Measurements from ENCODE around the gene SSMEM1.
"Not testable (repeated sequence)": the region's sequence is repeated elsewhere in the genome, so short reads cannot be mapped to it uniquely, and the experiment has no call there.

The SSMEM1 gene

GRCh38 chr7:130243486-130243885 lies 35.8 kb downstream of the SSMEM1 start:
- DNase-seq (ENCODE audit: low read depth in 1 of 2, low spot score in 1 of 2): not testable (repeated sequence)

DNA sequence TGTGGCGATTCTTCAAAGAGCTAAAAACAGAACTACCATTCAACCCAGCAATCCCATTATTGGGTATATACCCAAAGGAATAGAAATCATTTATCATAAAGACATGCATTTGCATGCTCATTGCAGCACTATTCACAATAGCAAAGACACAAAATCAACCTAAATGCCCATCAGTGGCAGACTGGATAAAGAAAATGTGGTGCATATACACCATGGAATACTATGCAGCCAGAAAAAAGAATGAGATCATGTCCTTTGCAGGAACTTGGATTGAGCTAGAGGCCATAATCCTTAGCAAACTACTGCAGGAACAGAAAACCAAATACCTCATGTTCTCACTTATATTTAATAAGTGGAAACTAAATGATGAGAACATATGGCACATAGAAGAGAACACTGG lies 38.8 kb downstream of the SSMEM1 start:
- DNase-seq (ENCODE audit: low read depth in 1 of 2, low spot score in 1 of 2): not testable (repeated sequence)

GRCh38 chr7:130248842-130249241 lies 41.2 kb downstream of the SSMEM1 start:
- not testable (repeated sequence) for DNase-seq (ENCODE audit: low read depth in 1 of 2, low spot score in 1 of 2)

DNA sequence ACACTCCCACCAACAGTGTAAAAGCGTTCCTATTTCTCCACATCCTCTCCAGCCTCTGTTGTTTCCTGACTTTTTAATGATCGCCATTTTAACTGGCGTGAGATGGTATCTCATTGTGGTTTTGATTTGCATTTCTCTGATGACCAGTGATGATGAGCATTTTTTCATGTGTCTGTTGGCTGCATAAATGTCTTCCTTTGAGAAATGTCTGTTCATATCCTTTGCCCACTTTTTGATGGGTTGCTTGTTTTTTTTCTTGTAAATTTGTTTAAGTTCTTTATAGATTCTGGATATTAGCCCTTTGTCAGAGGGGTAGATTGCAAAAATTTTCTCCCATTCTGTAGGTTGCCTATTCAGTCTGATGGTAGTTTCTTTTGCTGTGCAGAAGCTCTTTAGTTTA lies 42.0 kb downstream of the SSMEM1 start:
- not testable (repeated sequence) for DNase-seq (ENCODE audit: low read depth in 1 of 2, low spot score in 1 of 2)

GRCh38 chr7:130254555-130254954 lies 46.9 kb downstream of the SSMEM1 start:
- no peak for DNase-seq (ENCODE audit: low read depth in 1 of 2, low spot score in 1 of 2)

DNA sequence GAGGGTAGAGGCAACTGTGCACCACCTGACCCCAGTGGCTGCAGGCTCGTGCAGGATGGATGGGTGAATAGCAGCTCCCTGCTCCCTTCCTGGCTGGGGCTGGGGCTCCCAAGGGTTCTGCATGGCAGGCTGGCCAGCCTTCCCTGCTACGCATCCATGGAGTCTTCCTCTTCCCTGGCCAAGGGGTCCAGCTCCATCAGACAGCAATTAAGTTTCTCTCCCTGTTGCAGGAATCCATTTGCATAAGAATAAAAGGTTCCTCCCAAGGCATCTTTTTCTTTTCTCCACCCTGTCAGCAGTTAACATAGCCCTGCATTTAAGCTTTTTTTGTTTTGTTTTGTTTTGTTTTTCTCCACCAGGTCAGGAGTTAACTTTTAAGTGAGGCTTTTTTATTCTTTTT lies 49.0 kb downstream of the SSMEM1 start:
- no peak for DNase-seq (ENCODE audit: low read depth in 1 of 2, low spot score in 1 of 2)

- no peak for DNase-seq (ENCODE audit: low read depth in 1 of 2, low spot score in 1 of 2)
Measured at GRCh38 chr7:130258494-130259078, 50.9 kb downstream of the SSMEM1 start.

DNA sequence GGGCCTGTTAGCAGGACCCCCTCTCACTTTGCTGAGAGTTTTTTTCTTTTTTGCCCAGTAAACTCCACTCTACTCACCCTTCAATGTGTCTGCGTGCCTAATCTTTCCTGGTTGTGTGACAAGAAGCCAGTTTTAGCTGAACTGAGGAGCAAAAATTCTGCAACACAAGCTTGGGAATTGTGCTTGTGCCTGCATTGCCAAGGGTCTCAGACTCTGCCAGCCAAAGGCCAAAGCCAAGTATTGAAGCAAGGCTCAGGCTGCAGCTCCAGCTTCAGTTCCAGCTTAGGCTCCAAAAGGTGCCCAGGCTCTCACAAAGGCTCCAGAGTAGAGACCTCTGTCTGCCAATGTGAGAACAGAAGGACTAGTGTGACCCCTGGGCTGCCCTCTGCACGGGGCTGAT lies 54.8 kb downstream of the SSMEM1 start:
- no peak for DNase-seq (ENCODE audit: low read depth in 1 of 2, low spot score in 1 of 2)

GRCh38 chr7:130263130-130263529 lies 55.5 kb downstream of the SSMEM1 start:
- DNase-seq (ENCODE audit: low read depth in 1 of 2, low spot score in 1 of 2): no peak
